GM12874 (cell line): ENCODE results near the gene PSMB11.
A peak's percentile ranks its signal among the peaks of the same experiment; 100 is the strongest.

Source experiments
- TF ChIP-seq, protein P1 (sequence below): IDR thresholded peaks from 2 replicates; pipeline ENCODE4 v1.5.1; 2011; ENCODE audit warnings: low read depth, mild to moderate bottlenecking, control low read depth, low read length, moderate library complexity; ENCODE audit not compliant: insufficient read depth

Gene PSMB11

DNA sequence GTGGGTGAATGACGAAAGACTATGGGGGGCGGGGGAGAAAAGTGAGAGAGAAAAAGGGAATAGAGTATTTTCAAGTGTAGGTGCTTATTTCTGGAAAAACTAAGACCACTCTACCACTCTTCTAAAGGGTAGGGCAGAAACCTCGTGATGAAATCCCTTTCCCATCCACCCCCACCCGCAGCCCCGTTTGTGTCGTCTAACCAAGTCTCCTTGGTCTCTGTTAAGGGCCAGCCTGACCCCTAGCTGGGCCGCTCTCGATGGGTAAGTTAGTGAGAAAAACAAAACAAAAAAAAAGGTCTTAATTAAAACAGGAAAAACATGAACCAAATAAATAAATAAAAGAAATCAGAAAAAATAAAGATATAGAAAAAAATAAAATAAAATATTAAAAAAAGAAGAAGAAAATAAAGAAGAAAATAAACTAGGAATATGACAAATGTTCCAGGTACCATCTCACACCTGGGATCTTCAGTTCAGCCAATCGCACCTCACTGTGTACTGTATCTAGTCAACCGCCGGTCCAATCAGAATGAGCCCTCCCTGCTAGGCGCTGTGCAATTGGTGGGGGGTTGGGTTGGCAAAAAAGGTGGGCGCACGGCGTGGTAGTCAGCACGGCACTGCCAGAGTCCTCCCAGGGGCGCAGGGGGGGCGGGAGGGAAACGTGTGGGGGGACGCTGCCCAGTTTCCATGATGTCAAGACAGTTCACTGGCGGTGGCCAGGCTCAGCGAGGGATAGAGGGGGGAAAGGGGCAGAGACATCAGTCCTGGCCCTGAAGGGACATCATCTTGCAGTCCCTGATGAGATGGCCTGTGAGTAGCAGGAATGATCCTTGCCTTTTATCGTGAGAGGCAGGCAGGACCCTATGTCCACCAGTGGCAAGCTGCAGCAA, 25.1 kb downstream of the PSMB11 start:
- TF ChIP-seq, protein P1, sequence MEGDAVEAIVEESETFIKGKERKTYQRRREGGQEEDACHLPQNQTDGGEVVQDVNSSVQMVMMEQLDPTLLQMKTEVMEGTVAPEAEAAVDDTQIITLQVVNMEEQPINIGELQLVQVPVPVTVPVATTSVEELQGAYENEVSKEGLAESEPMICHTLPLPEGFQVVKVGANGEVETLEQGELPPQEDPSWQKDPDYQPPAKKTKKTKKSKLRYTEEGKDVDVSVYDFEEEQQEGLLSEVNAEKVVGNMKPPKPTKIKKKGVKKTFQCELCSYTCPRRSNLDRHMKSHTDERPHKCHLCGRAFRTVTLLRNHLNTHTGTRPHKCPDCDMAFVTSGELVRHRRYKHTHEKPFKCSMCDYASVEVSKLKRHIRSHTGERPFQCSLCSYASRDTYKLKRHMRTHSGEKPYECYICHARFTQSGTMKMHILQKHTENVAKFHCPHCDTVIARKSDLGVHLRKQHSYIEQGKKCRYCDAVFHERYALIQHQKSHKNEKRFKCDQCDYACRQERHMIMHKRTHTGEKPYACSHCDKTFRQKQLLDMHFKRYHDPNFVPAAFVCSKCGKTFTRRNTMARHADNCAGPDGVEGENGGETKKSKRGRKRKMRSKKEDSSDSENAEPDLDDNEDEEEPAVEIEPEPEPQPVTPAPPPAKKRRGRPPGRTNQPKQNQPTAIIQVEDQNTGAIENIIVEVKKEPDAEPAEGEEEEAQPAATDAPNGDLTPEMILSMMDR = no peak

DNA sequence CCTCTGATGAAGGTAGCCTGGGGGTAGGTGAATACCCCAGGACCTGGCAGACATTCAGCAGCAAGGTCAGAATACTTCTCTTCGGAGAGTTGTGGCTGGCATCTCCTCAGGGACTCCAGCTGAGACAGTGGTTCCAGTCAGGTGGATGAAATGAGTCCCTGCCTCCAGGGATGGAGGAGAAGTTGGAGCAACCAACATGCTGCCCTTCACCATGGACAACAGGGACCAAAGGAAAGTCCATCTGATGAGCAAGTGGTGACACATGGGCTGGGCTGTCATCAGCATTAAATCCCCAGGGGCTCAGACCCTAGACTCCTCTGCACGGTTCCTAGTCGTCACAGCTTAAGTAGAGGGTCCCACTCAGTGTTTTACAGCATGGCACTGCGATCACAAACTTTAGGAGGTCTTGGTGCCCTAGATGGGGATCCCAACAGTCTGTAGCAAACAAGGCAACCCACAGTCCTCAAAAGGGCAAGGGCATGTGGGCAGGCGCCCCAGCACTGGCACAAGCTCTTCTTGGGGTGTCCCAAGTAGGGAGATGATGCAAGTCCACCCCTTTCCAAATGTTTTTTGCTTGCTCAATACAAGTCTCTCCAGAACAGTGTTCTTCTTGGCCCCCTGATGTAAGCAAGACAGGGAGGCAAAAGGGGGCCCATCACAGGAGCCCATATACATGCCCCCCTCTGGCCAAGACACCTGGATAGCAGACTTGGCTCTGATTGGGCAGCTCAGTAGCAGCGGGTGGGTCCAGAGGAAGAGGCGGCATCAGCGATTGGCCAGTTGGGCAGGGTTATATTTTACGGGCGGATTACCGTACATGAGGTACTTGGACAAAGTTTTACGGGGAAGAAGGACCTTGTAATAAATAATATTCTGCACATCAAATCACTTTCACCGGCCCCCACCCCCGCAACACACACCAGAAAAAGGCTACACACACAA, 26.1 kb downstream of the PSMB11 start:
- TF ChIP-seq, protein P1 = no peak

DNA sequence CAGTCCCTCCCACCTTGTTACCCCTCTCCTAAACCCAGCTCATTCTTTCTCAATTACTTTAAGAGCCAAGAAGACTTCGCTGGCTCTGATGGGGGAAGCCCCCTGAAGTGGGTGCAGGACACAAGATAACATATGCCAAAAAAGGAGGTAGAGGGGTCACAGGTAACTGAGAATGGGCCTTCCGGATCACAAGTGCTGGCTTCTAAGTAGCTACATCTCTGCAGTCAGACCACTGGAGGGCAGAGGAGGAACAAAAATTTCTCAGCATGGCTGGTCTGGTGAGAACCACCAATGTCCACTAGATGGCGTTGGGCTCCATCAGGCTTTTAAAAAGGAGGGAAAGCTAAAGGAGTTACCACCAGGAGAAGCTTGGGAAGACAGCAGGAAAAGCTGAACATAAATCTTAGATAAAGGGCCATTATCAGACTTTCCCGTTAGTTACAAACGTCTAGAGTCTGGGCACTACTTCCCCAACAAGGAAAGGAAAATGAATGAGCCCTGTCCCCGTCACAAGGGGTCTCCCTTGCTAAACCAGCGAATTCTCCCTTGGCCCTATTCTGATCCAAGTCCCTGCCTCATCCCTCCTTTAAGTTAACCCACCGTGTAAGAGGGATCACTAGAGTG, 26.9 kb downstream of the PSMB11 start:
- TF ChIP-seq, protein P1 = peak; percentile 96

GRCh38 chr14:23069413-23069806, 27.4 kb downstream of the PSMB11 start:
- TF ChIP-seq, protein P1 = no peak

DNA sequence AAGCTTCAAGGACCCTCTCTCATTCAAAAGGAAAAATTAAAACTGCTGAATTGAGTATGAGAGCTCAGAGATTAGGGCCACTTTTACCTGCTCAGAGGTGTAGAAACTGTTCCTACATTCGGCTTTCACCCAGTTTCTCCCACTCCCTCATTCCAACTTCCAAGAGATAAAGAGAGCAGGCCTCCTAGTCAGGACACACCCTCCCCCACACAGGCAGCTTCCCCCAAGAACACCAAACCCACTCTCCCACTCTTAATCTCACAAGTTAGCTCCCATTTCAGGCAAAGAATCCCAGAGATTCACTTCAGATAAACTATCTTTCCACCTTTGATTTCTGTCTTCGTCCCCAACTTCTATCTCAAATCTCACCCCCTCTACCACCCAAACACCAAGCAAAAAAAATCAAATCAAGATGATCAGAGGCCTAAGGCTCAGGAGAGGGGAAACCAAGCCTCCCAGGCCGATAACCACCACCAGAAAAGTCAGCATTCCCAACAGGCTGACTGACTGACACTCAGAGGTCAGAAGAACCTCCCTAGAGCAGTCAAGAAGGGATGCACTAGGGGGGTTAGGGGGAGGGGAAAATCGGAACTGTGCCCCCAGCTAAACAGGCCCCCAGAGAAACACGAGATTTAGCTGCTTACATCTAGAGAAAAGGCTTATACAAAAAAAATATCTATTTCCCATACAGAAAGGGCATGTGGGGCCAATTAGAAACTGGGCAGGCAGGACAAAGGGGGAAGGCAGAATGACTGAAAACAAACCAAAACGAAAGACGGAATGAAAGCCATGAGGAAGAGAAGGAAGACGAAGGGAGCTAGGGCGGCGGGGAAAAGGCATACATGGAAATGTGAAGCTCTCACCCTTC, 28.5 kb downstream of the PSMB11 start:
- TF ChIP-seq, protein P1 = no peak

GRCh38 chr14:23071244-23071920, 29.4 kb downstream of the PSMB11 start:
- TF ChIP-seq, protein P1 = no peak
